ENCODE results near the gene SPATA6L.
"Not testable (repeated sequence)": the region's sequence is repeated elsewhere in the genome, so short reads cannot be mapped to it uniquely, and the experiment has no call there.

Gene SPATA6L

GRCh38 chr9:4630836-4631235 lies 35.4 kb downstream of the SPATA6L start:
- DNase-seq (ENCODE audit: low spot score) = no peak

GRCh38 chr9:4622016-4622415 lies 44.3 kb downstream of the SPATA6L start:
- DNase-seq (ENCODE audit: low spot score) = no peak

GRCh38 chr9:4620881-4621555 lies 45.3 kb downstream of the SPATA6L start:
- peak; percentile 25 for DNase-seq (ENCODE audit: low spot score)

- DNase-seq (ENCODE audit: low spot score) = no peak
These were observed 46.1 kb downstream of the SPATA6L start for GRCh38 chr9:4620057-4620765.

GRCh38 chr9:4618700-4619099 lies 47.6 kb downstream of the SPATA6L start:
- no peak for DNase-seq (ENCODE audit: low spot score)

- no peak for DNase-seq (ENCODE audit: low spot score)
These were observed 48.5 kb downstream of the SPATA6L start for GRCh38 chr9:4617752-4618151.

- no peak for DNase-seq (ENCODE audit: low spot score)
These were observed 50.5 kb downstream of the SPATA6L start for GRCh38 chr9:4615778-4616177.

GRCh38 chr9:4615251-4615650 lies 51.0 kb downstream of the SPATA6L start:
- peak; percentile 60 for DNase-seq (ENCODE audit: low spot score)

GRCh38 chr9:4614627-4615026 lies 51.7 kb downstream of the SPATA6L start:
- DNase-seq (ENCODE audit: low spot score) = no peak

GRCh38 chr9:4606033-4606432 lies 60.2 kb downstream of the SPATA6L start:
- not testable (repeated sequence) for DNase-seq (ENCODE audit: low spot score)

GRCh38 chr9:4604678-4605095 lies 61.6 kb downstream of the SPATA6L start:
- peak; percentile 58 for DNase-seq (ENCODE audit: low spot score)

GRCh38 chr9:4603830-4604229 lies 62.5 kb downstream of the SPATA6L start:
- DNase-seq (ENCODE audit: low spot score) = no peak

- DNase-seq (ENCODE audit: low spot score) = no peak
These were observed 65.9 kb downstream of the SPATA6L start for GRCh38 chr9:4600368-4600767.

- no peak for DNase-seq (ENCODE audit: low spot score)
These were observed 69.9 kb downstream of the SPATA6L start for GRCh38 chr9:4596165-4596922.

GRCh38 chr9:4594994-4595393 lies 71.3 kb downstream of the SPATA6L start:
- DNase-seq (ENCODE audit: low spot score) = no peak

- DNase-seq (ENCODE audit: low spot score) = no peak
These were observed 71.7 kb downstream of the SPATA6L start for GRCh38 chr9:4594545-4594944.

- no peak for DNase-seq (ENCODE audit: low spot score)
These were observed 73.4 kb downstream of the SPATA6L start for GRCh38 chr9:4592886-4593285.

- no peak for DNase-seq (ENCODE audit: low spot score)
These were observed 74.0 kb downstream of the SPATA6L start for GRCh38 chr9:4592295-4592694.

GRCh38 chr9:4591123-4591500 lies 75.2 kb downstream of the SPATA6L start:
- DNase-seq (ENCODE audit: low spot score) = no peak

GRCh38 chr9:4590430-4591122 lies 75.7 kb downstream of the SPATA6L start:
- DNase-seq (ENCODE audit: low spot score) = peak; percentile 45

GRCh38 chr9:4588721-4589120 lies 77.6 kb downstream of the SPATA6L start:
- DNase-seq (ENCODE audit: low spot score) = no peak

GRCh38 chr9:4585135-4585534 lies 81.1 kb downstream of the SPATA6L start:
- no peak for DNase-seq (ENCODE audit: low spot score)
